Body of pancreas (tissue), 4 donors: ENCODE measurements around the gene FAM177A1.

Experiments used
- POLR2A ChIP-seq, 3 donors: fragments of 450-650 bp; IDR thresholded peaks; one replicate each; pipeline ENCODE4 v1.6.1; 2016; ENCODE audit warnings: antibody characterized with exemption in 3 of 3, mild to moderate bottlenecking in 2 of 3
- TF ChIP-seq, protein P1 (sequence below), 7 experiments: fragments of 450-650 bp in 4 of 7; fragments of 200-600 bp in 3 of 7; sonication (generic) in 3 of 7; IDR thresholded peaks; one replicate each; pipeline ENCODE4 v1.5.1; 2016 to 2019; ENCODE audit warnings: antibody characterized with exemption in 7 of 7

DNA sequence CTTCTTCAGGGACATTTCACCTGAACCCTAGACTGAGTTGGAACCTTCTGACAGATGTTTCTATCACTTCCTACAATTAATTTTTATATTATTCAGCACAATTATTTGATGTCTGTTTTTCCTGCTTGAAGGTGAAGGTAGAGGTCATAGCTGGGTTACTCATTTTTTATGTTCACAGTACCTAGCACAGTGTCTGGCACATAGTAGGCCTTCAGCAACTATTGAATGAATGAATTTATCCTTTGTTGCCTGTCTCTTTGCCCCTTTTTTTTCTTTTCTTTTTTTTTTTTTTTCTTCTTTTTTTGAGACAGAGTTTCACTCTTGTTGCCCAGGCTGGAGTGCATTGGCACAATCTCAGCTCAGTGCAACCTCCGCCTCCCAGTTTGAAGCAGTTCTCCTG is 29.5 kb upstream of the FAM177A1 start:
- no peak for TF ChIP-seq POLR2A (IDR thresholded peaks at IDR 0.05)
- TF ChIP-seq, protein P1, sequence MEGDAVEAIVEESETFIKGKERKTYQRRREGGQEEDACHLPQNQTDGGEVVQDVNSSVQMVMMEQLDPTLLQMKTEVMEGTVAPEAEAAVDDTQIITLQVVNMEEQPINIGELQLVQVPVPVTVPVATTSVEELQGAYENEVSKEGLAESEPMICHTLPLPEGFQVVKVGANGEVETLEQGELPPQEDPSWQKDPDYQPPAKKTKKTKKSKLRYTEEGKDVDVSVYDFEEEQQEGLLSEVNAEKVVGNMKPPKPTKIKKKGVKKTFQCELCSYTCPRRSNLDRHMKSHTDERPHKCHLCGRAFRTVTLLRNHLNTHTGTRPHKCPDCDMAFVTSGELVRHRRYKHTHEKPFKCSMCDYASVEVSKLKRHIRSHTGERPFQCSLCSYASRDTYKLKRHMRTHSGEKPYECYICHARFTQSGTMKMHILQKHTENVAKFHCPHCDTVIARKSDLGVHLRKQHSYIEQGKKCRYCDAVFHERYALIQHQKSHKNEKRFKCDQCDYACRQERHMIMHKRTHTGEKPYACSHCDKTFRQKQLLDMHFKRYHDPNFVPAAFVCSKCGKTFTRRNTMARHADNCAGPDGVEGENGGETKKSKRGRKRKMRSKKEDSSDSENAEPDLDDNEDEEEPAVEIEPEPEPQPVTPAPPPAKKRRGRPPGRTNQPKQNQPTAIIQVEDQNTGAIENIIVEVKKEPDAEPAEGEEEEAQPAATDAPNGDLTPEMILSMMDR (IDR thresholded peaks at IDR 0.05), result no peak
